K562 (cell line): Measurements from ENCODE around the gene ZMIZ1. TPM values are rescaled to one million over a fixed set of nuclear protein-coding genes. Genes with fewer than 3 reads are reported as not detected.
A peak's percentile ranks its signal among the peaks of the same experiment; 100 is the strongest.

ENCODE experiments used
- ADNP ChIP-seq: fragments of 200-800 bp; sonication (Bioruptor generic); IDR thresholded peaks from 2 replicates; pipeline ENCODE4 v1.6.1; 2016; ENCODE audit warnings: missing genetic modification characterization, missing compliant biosample characterization
- BCOR ChIP-seq: fragments of 450-650 bp; IDR thresholded peaks from 2 replicates; pipeline ENCODE4 v1.6.1; 2016
- BDP1 ChIP-seq: IDR thresholded peaks from 3 replicates; pipeline ENCODE4 v1.6.1; 2011; ENCODE audit not compliant: insufficient read length, insufficient read depth
- CBFB ChIP-seq: sonication (generic); formaldehyde crosslinking; IDR thresholded peaks from 2 replicates; pipeline ENCODE4 v1.4.0; 2020; ENCODE audit warnings: mild to moderate bottlenecking, missing genetic modification reagents
- CBX2 ChIP-seq: fragments of 200-600 bp; sonication (generic); IDR thresholded peaks from one replicate; pipeline ENCODE4 v1.6.1; 2012; ENCODE audit warnings: mild to moderate bottlenecking, low read length, inconsistent platforms; ENCODE audit not compliant: insufficient read depth, poor library complexity, severe bottlenecking
- CBX3 ChIP-seq, 2 experiments: IDR thresholded peaks; 1 replicate in 1 of 2; 2 replicates in 1 of 2; pipeline ENCODE4 v1.6.1; 2012; ENCODE audit warnings: inconsistent platforms in 2 of 2, low read length in 2 of 2, borderline replicate concordance in 1 of 2, control low read depth in 1 of 2
- EZH2 ChIP-seq: IDR thresholded peaks from 2 replicates; pipeline ENCODE4 v1.6.1; 2012; ENCODE audit warnings: low read depth, mild to moderate bottlenecking, inconsistent platforms, low read length, borderline replicate concordance
- HNRNPL ChIP-seq: fragments of 200-400 bp; formaldehyde crosslinking; IDR thresholded peaks from 2 replicates; pipeline ENCODE4 v1.6.1; 2017; ENCODE audit warnings: low read depth, mild to moderate bottlenecking, low read length
- NUFIP1 ChIP-seq: fragments of 450-650 bp; IDR thresholded peaks from 2 replicates; pipeline ENCODE4 v1.6.1; 2018; ENCODE audit not compliant: partially characterized antibody
- OTX1 ChIP-seq: fragments of 450-650 bp; formaldehyde crosslinking; IDR thresholded peaks from 2 replicates; pipeline ENCODE4 v1.4.0; 2022; ENCODE audit warnings: mild to moderate bottlenecking
- POU5F1 ChIP-seq: fragments of 150-350 bp; IDR thresholded peaks from 2 replicates; pipeline ENCODE4 v1.6.1; 2014; ENCODE audit warnings: borderline replicate concordance, low read length, low read depth, mild to moderate bottlenecking; ENCODE audit not compliant: partially characterized antibody
- RBM25 ChIP-seq: fragments of 200-400 bp; formaldehyde crosslinking; IDR thresholded peaks from 2 replicates; pipeline ENCODE4 v1.6.1; 2018; ENCODE audit warnings: low read length, low read depth, moderate library complexity; ENCODE audit not compliant: severe bottlenecking
- RCOR1 ChIP-seq, 2 experiments: IDR thresholded peaks; 2 replicates each; pipeline ENCODE4 v1.6.1; 2012; ENCODE audit warnings: low read depth in 2 of 2, low read length in 2 of 2, borderline replicate concordance in 1 of 2, improper control_type of control experiment in 1 of 2
- SIRT6 ChIP-seq: IDR thresholded peaks from one replicate; pipeline ENCODE4 v1.6.1; 2012; ENCODE audit warnings: low read depth, mild to moderate bottlenecking, control low read depth, inconsistent platforms, low read length, moderate library complexity
- SLC30A9 ChIP-seq: fragments of 250-450 bp; sonication (Bioruptor Pico); IDR thresholded peaks from 2 replicates; pipeline ENCODE4 v1.8.0; 2022; ENCODE audit warnings: mild to moderate bottlenecking, moderate library complexity
- SRF ChIP-seq, 2 experiments: fragments of 250-450, 450-650 bp in 1 of 2; sonication (Bioruptor Pico) in 1 of 2; sonication (generic) in 1 of 2; formaldehyde crosslinking; IDR thresholded peaks; 2 replicates each; pipeline versions ENCODE4 v1.5.0 to v1.5.1; 2020 to 2022; ENCODE audit warnings: mild to moderate bottlenecking in 1 of 2, missing genetic modification reagents in 1 of 2
- TEAD2 ChIP-seq: fragments of 450-650 bp; IDR thresholded peaks from 2 replicates; pipeline ENCODE4 v1.6.1; 2016; ENCODE audit warnings: missing genetic modification characterization, control low read depth, missing compliant biosample characterization
- TGIF2 ChIP-seq: sonication (generic); formaldehyde crosslinking; IDR thresholded peaks from 2 replicates; pipeline ENCODE4 v1.8.1; 2022; ENCODE audit warnings: mild to moderate bottlenecking, missing genetic modification reagents, moderate library complexity
- TRIM25 ChIP-seq: fragments of 450-650 bp; IDR thresholded peaks from 2 replicates; pipeline ENCODE4 v1.7.0; 2016; ENCODE audit warnings: borderline replicate concordance
- ZBTB8A ChIP-seq: fragments of 450-650 bp; IDR thresholded peaks from 2 replicates; pipeline ENCODE4 v1.6.1; 2018; ENCODE audit warnings: mild to moderate bottlenecking, moderate library complexity; ENCODE audit not compliant: partially characterized antibody
- ZNF609 ChIP-seq: sonication (generic); formaldehyde crosslinking; IDR thresholded peaks from 2 replicates; pipeline ENCODE4 v1.8.1; 2023; ENCODE audit warnings: missing genetic modification reagents, mild to moderate bottlenecking, borderline replicate concordance
- polyA plus RNA-seq, 8 experiments: library from polyadenylated mRNA; depleted of rRNA in 4 of 8; stranded (reverse) in 5 of 8; unstranded in 3 of 8; fragments of >200 nt; fragmentation: Nextera tagmentation in 2 of 8; fragmentation: Illumina TruSeq in 1 of 8; extraction: Ambion mirVana in 2 of 8; extraction: Trizol in 1 of 8; gene quantifications; 2 replicates each; pipeline versions ENCODE4 v1.2.1 to v1.2.3, GENCODE V29; 2011 to 2014; ENCODE audit warnings: inconsistent platforms in 1 of 8, missing spikeins in 1 of 8
- total RNA-seq, 7 experiments: library from RNA; depleted of rRNA in 6 of 7; stranded (reverse); fragments of >200 nt in 6 of 7; fragmentation: Illumina TruSeq in 2 of 7; extraction: Trizol in 2 of 7; gene quantifications; 2 replicates each; pipeline versions ENCODE4 v1.2.1 to v1.2.3, GENCODE V29; 2011 to 2021; ENCODE audit warnings: low replicate concordance in 1 of 7
- TF ChIP-seq, protein P1 (sequence below): fragments of 200-800 bp; sonication (Bioruptor generic); IDR thresholded peaks from 2 replicates; pipeline ENCODE4 v1.6.1; 2017; ENCODE audit warnings: missing genetic modification characterization, missing compliant biosample characterization

Gene ZMIZ1
- total and polyA plus RNA-seq, 9 of the 15 experiments (the other 6 are each of a cell fraction or from before 2014, with no cell fraction given): 1.0 to 37.3 (median 4.3) TPM

DNA sequence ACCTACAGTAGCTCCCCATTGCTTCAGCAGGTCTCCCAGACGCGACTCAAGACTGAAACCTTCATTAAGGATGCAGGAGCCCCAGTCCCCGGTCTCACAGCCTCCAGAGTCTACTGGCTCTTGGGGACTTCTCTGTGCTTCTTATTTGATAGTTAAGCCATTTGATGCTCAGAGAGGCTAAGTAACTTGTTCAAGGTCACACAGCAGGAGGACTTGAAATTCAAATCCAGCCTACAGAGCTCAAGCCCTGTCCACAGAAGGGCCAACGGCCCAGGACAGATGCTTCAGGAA lies 21.2 kb upstream of the ZMIZ1 start (continued):
- no peak for TF ChIP-seq POU5F1
- peak; percentile 92 for TF ChIP-seq RBM25
- no peak for TF ChIP-seq TGIF2 (CRISPR knock-in tag)
- no peak for TF ChIP-seq CBX3 (IDR thresholded peaks at IDR 0.05; ENCODE audit: borderline replicate concordance in 1 of 2, low read length in 2 of 2)
- TF ChIP-seq RCOR1 (IDR thresholded peaks at IDR 0.05; ENCODE audit: borderline replicate concordance in 1 of 2, low read depth in 2 of 2, low read length in 2 of 2): peak in 1 of 2 experiments; percentile 68; a peak in 2 of 4 replicates
- TF ChIP-seq OTX1: no peak
- TF ChIP-seq BCOR: peak; percentile 98
- TF ChIP-seq TRIM25: no peak
- TF ChIP-seq ZNF609: no peak
- TF ChIP-seq EZH2: no peak
- TF ChIP-seq ZBTB8A: no peak
- no peak for TF ChIP-seq TEAD2 (tag)
- 0 out of 4 replicates have a peak, but pooled peaks of 1 of the 2 experiments have one; percentile 21 for TF ChIP-seq SRF (CRISPR knock-in tag; IDR thresholded peaks at IDR 0.05)
- no peak for TF ChIP-seq HNRNPL
- no peak for TF ChIP-seq NUFIP1
- TF ChIP-seq SIRT6: no peak
- peak; percentile 90 for TF ChIP-seq ADNP
- no peak for TF ChIP-seq CBFB (CRISPR knock-in tag)
- no peak for TF ChIP-seq BDP1
- TF ChIP-seq, protein P1, sequence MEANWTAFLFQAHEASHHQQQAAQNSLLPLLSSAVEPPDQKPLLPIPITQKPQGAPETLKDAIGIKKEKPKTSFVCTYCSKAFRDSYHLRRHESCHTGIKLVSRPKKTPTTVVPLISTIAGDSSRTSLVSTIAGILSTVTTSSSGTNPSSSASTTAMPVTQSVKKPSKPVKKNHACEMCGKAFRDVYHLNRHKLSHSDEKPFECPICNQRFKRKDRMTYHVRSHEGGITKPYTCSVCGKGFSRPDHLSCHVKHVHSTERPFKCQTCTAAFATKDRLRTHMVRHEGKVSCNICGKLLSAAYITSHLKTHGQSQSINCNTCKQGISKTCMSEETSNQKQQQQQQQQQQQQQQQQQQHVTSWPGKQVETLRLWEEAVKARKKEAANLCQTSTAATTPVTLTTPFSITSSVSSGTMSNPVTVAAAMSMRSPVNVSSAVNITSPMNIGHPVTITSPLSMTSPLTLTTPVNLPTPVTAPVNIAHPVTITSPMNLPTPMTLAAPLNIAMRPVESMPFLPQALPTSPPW (CRISPR knock-in tag): no peak
- no peak for TF ChIP-seq SLC30A9 (CRISPR knock-in tag)
- TF ChIP-seq CBX2: no peak
